HG02852 (cell line): ENCODE data around the gene AJM1.
"Not testable (repeated sequence)": the region's sequence is repeated elsewhere in the genome, so short reads cannot be mapped to it uniquely, and the experiment has no call there.

Experiments used
- ATAC-seq: cut with Tn5 transposase; IDR thresholded peaks from one replicate; pipeline ENCODE4 v1.9.1; 2021; ENCODE audit warnings: mild to moderate bottlenecking, moderate library complexity; ENCODE audit not compliant: unreplicated experiment

The AJM1 gene

DNA sequence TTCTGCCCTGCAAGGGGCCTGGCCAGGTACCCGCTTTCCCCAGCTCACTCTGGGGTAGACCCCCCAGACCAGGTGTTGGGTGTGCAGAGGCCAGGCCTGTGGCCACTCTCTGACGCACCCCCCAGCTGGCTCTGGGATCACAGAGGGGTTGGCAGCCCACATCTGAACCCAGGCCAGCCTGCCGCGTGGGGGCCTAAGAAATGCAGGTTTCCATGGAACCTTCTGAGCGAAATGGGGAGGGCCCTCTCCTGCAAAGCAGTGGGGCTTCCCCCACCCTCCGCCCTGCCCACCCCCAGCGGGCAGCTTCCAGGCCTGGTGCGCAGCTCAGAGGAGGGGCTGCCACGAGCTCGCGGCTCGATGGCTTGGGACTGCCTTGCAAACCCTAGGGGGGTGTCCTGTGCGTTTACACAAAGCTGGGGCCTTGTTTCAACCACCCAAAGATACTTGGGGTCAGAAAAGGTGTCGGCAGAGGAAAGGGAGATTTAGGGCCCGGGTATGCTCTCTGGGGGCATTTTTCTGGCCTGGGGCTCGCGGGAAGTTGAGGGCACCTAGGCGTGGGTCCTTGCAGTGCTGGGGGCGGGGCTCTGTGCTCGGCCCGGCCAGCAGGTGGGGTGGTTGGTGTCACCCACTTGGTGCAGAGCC is 1.0 kb downstream of the AJM1 start:
- ATAC-seq, result not testable (repeated sequence)

GRCh38 chr9:136843801-136844740 is 1.8 kb downstream of the AJM1 start:
- ATAC-seq, result not testable (repeated sequence)

DNA sequence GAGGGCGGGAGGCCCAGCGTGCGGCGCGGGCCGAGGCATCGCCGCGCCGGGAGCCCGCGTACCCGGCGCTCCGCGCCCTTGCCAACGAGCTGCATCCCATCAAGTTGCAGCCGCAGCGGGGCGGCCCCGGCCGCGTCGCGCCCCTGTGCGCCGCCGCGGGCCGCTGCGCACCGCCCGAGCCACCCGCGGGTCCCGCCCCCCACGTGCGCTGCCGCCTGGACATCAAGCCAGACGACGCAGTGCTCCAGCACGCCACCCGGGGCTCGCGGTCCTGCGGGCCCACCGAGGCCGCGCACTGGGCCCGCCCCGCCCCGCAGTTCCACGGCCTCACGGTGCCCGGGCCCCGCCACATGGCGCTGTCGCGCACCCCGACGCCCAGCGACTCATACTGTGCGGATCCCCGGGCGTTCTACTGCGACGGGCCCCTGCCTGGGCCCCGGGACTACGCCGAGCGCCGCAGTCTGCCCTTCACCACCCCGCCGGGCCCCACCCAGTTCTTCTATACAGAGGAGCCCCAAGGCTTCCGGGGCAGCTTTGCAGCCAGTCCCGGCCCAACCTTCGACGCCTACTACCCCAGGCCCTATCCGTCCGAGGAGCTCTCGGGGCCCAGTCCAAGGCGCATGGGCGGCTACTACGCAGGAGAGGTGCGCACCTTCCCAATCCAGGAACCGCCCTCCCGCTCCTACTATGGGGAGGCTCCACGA is 2.6 kb downstream of the AJM1 start:
- ATAC-seq, result no peak

- ATAC-seq, result no peak
These were observed 3.4 kb downstream of the AJM1 start for GRCh38 chr9:136845465-136846260.

DNA sequence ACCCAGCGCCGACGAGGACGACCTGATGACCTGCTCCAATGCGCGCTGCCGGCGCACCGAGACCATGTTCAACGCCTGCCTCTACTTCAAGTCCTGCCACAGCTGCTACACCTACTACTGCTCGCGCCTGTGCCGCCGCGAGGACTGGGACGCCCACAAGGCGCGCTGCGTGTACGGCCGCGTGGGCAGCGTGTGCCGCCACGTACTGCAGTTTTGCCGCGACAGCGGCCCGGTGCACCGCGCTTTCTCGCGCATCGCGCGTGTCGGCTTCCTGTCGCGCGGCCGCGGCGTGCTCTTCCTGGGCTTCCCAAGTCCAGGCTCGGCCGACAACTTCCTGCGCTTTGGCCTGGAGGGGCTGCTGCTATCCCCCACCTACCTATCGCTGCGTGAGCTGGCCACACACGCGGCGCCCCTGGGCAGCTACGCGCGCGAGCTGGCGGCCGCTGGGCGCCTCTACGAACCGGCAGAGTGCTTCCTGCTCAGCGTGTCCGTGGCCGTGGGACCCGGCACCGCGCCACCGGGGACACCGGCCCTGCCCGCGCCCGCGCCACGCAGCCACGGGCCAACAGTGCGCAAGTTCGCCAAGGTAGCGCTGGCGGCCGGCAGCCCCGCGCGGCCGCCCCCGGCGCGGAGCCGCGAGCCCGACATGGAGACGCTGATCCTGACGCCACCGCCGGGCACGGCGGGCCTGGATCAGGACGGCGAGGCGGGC is 4.3 kb downstream of the AJM1 start:
- no peak for ATAC-seq

DNA sequence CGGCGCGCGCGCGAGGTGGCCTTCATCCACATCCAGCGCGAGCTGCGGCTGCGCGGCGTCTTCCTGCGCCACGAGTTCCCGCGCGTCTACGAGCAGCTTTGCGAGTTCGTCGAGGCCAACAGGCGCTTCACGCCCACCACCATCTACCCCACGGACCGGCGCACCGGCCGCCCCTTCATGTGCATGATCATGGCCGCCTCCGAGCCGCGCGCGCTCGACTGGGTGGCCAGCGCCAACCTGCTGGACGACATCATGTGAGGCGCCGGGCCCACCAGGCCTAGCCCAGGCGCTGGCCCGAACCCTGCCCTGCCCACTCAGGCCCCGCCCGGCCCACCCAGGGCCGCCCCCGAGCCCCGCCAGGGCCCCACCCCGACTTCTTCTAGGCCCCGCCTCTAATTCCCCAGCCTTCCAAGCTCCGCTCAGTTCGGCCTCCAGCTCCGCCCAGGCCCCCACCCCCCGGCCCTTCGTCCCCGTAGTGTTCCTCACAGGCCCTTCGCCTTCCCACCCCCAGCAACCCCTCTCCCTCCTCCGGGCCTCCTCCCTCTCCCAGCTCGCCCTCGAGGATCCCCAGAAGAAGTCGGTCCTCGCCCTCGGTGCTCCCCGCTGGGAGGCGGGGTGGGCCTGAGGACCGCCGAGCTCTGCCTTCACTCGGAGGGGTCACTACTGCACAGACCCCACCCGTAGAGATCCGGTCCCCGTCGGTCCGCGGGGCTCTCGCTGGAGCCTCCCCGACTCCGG is 5.0 kb downstream of the AJM1 start:
- no peak for ATAC-seq

DNA sequence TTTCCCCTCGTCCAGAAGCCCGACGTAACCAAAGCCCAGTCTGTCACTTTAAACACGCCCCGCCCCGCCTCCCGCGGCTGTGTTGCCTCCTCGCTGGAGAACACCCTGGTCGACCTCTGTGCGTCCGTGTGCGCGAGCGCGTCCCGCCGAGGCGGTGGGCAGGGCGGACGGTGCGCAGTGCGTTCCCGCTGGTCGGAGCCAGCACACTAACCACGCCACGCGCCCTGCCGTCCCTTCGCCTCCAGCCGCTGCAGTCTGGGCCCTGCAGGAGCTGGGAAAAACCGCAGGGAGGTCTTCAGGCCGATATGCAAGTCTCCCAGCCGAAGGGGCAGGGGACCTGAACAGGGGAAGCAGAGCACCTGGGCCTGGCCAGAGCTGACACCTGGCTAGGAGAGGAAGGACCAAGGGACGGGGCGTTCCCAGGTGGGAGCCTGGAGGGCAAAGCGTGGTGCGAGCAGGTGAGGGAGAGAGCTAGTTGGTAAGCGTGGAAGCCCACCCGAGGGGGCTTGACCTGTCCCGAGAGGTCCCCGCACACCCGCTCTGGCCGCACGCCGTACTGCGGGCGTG is 5.6 kb downstream of the AJM1 start:
- no peak for ATAC-seq

DNA sequence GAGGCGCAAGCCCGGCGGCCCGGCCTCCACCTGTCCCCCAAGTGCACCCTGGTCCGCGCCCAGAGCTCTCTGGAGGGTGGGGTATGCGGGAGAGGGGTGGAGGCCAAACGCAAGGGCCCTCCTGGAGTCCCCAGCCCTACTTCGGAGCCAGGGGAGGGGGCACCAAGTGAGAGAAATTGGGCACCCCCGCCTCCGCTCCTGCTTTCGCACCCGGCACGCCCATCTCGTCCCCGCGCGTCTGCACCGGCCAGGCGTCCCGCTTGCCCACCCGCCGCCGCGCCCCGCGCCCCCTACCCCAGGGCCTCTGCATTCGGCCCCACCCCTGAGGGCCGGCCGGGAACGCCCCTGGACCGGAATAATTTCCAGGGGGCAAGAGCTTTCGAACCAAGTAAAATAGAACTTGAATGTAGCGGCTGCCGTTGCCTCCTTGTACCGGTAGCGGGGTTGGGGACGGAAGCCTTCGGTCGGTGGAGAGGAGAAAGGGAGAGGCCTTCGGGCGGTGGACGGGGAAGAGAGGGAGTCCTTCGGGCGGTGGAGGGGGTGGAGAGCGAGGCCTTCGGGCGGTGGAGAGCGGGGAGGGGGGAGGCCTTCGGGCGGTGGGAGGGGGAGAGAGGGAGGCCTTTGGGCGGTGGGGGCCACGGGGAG is 6.2 kb downstream of the AJM1 start:
- ATAC-seq, result no peak

DNA sequence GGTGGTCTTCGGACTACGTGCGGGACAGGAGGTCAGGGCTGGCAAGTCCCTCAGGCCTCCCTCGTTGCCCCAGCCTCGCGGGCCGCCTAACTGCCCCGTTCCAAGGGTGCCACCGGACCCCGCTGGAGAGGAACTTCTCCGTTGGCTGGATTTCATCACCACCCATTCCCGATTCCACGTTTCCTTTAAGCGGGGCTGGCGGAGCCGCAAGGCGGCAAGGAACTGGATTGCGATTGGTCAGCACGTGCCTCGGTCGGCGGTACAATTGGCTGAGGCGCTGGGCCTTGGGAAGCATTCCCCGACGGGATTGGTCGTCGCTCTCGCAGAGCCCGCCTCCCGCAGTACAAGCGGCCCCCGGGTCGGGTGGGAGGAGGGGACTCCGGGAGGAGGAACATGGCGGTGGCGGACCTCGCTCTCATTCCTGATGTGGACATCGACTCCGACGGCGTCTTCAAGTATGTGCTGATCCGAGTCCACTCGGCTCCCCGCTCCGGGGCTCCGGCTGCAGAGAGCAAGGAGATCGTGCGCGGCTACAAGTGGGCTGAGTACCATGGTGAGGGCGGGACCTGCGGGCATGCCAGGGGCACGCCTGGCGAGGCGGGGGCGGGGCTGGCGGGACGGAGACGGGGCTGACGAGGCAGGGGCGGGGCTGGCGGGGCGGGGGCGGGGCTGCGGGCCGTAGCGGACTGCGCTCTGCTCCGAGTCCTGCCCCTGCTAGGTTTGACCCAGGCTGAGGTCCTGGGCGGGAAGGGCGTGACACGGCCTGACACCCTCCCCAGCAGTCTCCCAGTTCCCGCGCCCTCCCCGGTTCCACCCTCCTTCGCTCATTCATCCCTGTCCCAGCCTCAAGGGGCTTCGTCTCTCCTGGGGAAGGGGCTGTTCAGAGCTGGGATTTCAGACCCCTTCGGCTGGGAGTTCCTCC is 7.0 kb downstream of the AJM1 start, which contains the start of gene PHPT1:
PHPT1 (plus strand) TSS at position 372 of the 922 bp plus-strand sequence; CDS start at position 394, 22 bp downstream.
- ATAC-seq, result peak; percentile 85

DNA sequence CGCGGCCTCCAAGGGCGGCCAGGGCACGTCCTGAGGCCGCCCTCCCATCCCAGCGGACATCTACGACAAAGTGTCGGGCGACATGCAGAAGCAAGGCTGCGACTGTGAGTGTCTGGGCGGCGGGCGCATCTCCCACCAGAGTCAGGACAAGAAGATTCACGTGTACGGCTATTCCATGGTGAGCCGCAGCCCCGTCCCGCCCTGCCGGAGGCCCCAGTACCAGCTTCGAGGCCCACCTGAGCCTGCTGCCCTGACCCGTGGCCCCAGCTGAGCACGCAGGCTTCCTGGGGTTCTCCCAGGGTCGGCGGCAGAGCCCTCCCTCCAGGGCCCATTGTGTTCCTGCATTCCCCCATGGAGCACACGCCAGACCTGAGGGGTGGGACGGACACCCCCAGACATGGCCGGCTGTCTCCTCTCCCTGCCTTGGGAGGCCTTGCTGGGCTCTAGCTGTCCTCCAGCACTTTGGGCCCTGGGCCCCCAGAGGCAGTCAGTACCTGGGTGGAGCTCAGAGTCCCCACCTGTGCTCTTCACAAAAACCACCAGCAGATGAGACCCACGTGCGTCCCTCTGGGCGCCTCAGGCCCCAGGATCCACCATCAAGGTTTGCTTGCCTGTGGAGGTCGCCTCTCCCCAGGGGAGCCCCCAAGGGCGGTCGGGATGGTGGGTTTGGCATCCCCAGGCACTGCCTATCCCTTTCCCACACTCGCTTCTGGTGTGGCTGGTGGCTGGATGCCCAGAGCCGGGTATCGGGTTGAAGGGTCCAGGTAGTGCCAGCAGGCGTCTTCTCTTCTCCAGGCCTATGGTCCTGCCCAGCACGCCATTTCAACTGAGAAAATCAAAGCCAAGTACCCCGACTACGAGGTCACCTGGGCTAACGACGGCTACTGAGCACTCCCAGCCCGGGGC is 7.9 kb downstream of the AJM1 start:
- no peak for ATAC-seq

GRCh38 chr9:136850866-136851775 is 8.8 kb downstream of the AJM1 start:
- ATAC-seq, result no peak

GRCh38 chr9:136851941-136852663 is 9.8 kb downstream of the AJM1 start, which contains the start of gene MAMDC4:
TSS of gene MAMDC4 (plus strand) at chr9:136852346. CDS start at chr9:136852417, 71 bp downstream.
- ATAC-seq, result no peak

DNA sequence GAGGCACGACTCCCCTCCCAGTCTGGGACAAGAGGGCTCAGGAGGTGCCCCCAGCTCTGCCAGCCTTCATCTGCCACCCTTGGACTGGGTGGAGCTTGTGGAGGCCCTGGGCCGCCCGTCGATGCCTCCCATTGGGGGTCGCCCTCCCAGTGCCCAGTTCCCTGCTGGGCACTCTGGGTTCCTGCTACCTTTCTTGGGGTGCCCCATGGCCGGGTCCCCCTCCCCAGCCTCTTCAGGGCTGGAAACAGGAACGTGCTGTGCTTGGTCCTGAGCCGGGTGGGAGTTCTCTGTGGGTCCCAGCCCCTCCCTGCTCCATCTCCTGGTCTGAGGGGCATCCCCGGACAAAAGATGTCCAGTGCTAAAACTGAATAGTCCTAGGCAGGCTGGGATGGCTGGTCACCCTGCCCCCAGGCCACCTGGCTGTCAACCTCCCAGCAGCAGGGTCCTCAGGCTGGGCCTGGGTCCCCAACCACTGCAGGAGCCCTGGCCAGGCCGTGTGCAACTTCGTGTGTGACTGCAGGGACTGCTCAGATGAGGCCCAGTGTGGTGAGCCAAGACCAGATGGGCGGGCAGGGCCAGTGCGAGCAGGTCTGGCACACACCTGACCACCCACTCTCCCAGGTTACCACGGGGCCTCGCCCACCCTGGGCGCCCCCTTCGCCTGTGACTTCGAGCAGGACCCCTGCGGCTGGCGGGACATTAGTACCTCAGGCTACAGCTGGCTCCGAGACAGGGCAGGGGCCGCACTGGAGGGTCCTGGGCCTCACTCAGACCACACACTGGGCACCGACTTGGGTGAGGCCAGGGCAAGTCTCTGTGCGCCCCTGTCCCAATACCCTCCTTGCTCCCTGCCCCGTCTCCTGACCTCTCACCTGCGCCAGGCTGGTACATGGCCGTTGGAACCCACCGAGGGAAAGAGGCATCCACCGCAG is 10.7 kb downstream of the AJM1 start:
- no peak for ATAC-seq
